ENCODE data around the gene SH3PXD2A.

GRCh38 chr10:103734731-103735130, 120.6 kb downstream of the SH3PXD2A start:
- no peak for TF ChIP-seq CTCF (IDR thresholded peaks at IDR 0.05 in 8 of 11, conservative IDR thresholded peaks at IDR 0.05 in 3 of 11)
- TF ChIP-seq POLR2A (IDR thresholded peaks at IDR 0.05): no peak
- TF ChIP-seq POLR2AphosphoS5 (IDR thresholded peaks at IDR 0.05): no peak
